ENCODE results near the gene PTPRA. TPM values are rescaled to one million over a fixed set of nuclear protein-coding genes. Genes with fewer than 3 reads are reported as not detected.

The PTPRA gene
- total RNA-seq, 2 experiments from 2014 or later = 65.4 to 69.5 TPM

GRCh38 chr20:2921506-2921905, 48.2 kb downstream of the PTPRA start:
- Histone ChIP-seq H3K27ac (ENCODE audit: low read depth in 1 of 2, low read length in 2 of 2) (no peak overlapping the region), H3K9me3 (ENCODE audit: control insufficient read depth in 1 of 2, insufficient read depth in 1 of 2, low read length in 2 of 2) (no peaks in the 10 kb centered on the region), H3K4me3 (ENCODE audit: low read length) (no peak overlapping the region), H3K36me3 (ENCODE audit: insufficient read depth, low read length) (peaks cover 20% of the 10 kb centered on the region), H3K27me3 (ENCODE audit: control insufficient read depth in 1 of 2, insufficient read depth in 2 of 2, low read length in 2 of 2) (no peaks in the 10 kb centered on the region), H3K4me1 (ENCODE audit: insufficient read depth, low read length) (peaks cover 7% of the 10 kb centered on the region)
- Mint-ChIP-seq H3K4me3 (no peak overlapping the region), H3K36me3 (ENCODE audit: low read depth) (peaks cover 35% of the 10 kb centered on the region), H3K9me3 (no peaks in the 10 kb centered on the region), H3K4me1 (ENCODE audit: low read depth) (peaks cover 28% of the 10 kb centered on the region), H3K27me3 (no peaks in the 10 kb centered on the region), H3K27ac (no peak overlapping the region)
- no peak for DNase-seq
- intact Hi-C loops (cut with DNase I, micrococcal nuclease) = no loop called here
- CTCF ChIA-PET = no interaction called here
- POLR2A ChIA-PET = no interaction called here
- no peak for TF ChIP-seq CTCF (IDR thresholded peaks at IDR 0.05)
- ATAC-seq (ENCODE audit: poor library complexity) = no peak

GRCh38 chr20:2922957-2923356, 49.7 kb downstream of the PTPRA start:
- intact Hi-C loops (cut with DNase I, micrococcal nuclease) = no loop called here
- Mint-ChIP-seq H3K27ac (no peak overlapping the region), H3K27me3 (no peaks in the 10 kb centered on the region), H3K4me1 (ENCODE audit: low read depth) (peaks cover 22% of the 10 kb centered on the region), H3K9me3 (no peaks in the 10 kb centered on the region), H3K4me3 (no peak overlapping the region), H3K36me3 (ENCODE audit: low read depth) (peaks cover 42% of the 10 kb centered on the region)
- ATAC-seq (ENCODE audit: poor library complexity) (no peak), DNase-seq (no peak)
- Histone ChIP-seq H3K4me3 (ENCODE audit: low read length) (no peak overlapping the region), H3K27me3 (ENCODE audit: control insufficient read depth in 1 of 2, insufficient read depth in 2 of 2, low read length in 2 of 2) (no peaks in the 10 kb centered on the region), H3K27ac (ENCODE audit: low read depth in 1 of 2, low read length in 2 of 2) (no peak overlapping the region), H3K9me3 (ENCODE audit: control insufficient read depth in 1 of 2, insufficient read depth in 1 of 2, low read length in 2 of 2) (no peaks in the 10 kb centered on the region), H3K36me3 (ENCODE audit: insufficient read depth, low read length) (peaks cover 20% of the 10 kb centered on the region), H3K4me1 (ENCODE audit: insufficient read depth, low read length) (peaks cover 7% of the 10 kb centered on the region)
- CTCF ChIA-PET = no interaction called here
- no peak for TF ChIP-seq CTCF (IDR thresholded peaks at IDR 0.05)
- POLR2A ChIA-PET = no interaction called here

- H3K4me3 ChIP-seq (ENCODE audit: low read length) = no peak overlapping the region
- no peak for TF ChIP-seq CTCF (IDR thresholded peaks at IDR 0.05)
- H3K27ac Mint-ChIP-seq = no peak overlapping the region
- DNase-seq = no peak
- no peaks in the 10 kb centered on the region for H3K27me3 ChIP-seq (ENCODE audit: control insufficient read depth in 1 of 2, insufficient read depth in 2 of 2, low read length in 2 of 2)
- peaks cover 4% of the 10 kb centered on the region for H3K4me1 Mint-ChIP-seq (ENCODE audit: low read depth)
- no peaks in the 10 kb centered on the region for H3K27me3 Mint-ChIP-seq
- no peak for ATAC-seq (ENCODE audit: poor library complexity)
- POLR2A ChIA-PET = no interaction called here
- intact Hi-C loops (cut with DNase I, micrococcal nuclease) = no loop called here
- H3K9me3 ChIP-seq (ENCODE audit: control insufficient read depth in 1 of 2, insufficient read depth in 1 of 2, low read length in 2 of 2) = no peaks in the 10 kb centered on the region
- H3K4me1 ChIP-seq (ENCODE audit: insufficient read depth, low read length) = no peaks in the 10 kb centered on the region
- no peak overlapping the region for H3K27ac ChIP-seq (ENCODE audit: low read depth in 1 of 2, low read length in 2 of 2)
- H3K36me3 ChIP-seq (ENCODE audit: insufficient read depth, low read length) = peaks cover 2% of the 10 kb centered on the region
- no peaks in the 10 kb centered on the region for H3K9me3 Mint-ChIP-seq
- no peak overlapping the region for H3K4me3 Mint-ChIP-seq
- CTCF ChIA-PET = no interaction called here
- H3K36me3 Mint-ChIP-seq (ENCODE audit: low read depth) = peaks cover 20% of the 10 kb centered on the region
These were observed 57.3 kb downstream of the PTPRA start for GRCh38 chr20:2930538-2930937.

All from CD4-positive, alpha-beta T cell (primary cell).